ENCODE measurements around the gene TLE5. TPM values are rescaled to one million over a fixed set of nuclear protein-coding genes. Genes with fewer than 3 reads are reported as not detected.
"Not testable (repeated sequence)": the region's sequence is repeated elsewhere in the genome, so short reads cannot be mapped to it uniquely, and the experiment has no call there.

The TLE5 gene
- total RNA-seq, 1 experiment from 2014 or later = 694 TPM

DNA sequence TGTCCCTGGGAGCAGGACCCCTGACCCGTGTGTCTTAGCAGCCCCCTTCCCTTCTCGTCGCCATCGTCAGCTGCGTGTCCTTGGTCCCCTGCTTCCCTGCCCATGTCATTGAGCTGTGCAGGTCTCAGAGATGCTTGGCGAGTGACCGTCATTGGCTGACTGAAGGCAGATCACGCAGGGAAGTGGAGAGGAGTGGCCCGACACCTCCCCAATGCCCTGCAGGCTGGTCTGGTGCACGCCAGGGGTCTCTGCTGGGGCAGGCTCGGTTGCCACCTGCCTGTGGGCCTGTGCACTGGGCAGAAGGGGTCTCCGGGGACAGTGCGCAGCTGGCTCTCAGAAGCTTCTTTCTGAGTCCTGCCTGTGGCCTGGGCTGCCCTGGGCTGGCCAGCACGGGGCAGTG, 38.0 kb upstream of the TLE5 start:
- no peaks in the 10 kb centered on the region for H3K27me3 ChIP-seq (replicated peaks)

DNA sequence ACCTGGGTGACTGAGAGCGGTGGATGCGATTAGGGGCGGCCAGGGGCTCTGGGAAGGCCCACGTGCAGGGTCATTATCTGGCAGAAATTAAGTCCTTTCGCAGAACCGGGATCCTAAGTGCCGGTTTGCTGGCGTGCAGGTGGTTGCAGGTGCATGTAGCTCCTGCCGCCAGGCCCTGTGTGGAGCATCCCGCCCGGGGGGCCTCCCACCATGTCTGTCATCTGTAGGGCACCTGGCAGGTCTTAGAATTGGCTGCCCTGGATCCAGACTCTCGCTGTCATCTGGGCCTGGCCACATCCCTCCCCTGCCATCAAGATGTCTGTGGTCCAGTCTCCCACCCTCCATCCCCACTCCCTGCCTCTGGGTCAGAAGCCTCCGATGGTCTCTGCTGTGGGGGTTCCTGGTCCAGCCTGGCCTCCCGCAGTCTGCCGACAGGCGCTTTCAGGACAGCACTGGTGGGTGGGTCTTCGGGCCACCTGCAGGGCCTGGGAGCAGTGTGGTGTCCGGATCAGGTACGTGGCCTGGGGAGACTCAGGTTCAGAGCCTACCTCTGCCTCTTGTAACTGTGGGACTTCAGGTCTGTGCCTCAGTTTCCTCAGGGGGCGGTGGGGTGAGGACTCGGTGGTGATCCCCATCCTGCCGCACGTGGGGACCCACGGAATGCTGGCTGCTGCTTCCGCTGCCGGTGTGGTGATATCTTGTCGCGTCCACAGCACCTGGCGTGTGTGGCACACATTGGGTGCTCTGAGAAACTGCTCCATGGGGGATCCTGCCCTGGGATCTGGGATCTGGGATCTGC, 37.3 kb upstream of the TLE5 start:
- H3K9me3 ChIP-seq (replicated peaks) = no peaks in the 10 kb centered on the region
- DNase-seq (ENCODE audit: low read depth in 1 of 2, low spot score in 2 of 2) = no peak
- H3K27me3 ChIP-seq (replicated peaks) = no peaks in the 10 kb centered on the region
- no peak overlapping the region for H3K4me3 ChIP-seq
- H3K36me3 ChIP-seq = peaks cover 38% of the 10 kb centered on the region
- H3K27ac ChIP-seq = no peak overlapping the region
- H3K4me1 ChIP-seq (replicated peaks) = peaks cover 41% of the 10 kb centered on the region

More for the DNA sequence above, 38.0 kb upstream of the TLE5 start:
- Histone ChIP-seq H3K4me3 (no peak overlapping the region), H3K4me1 (replicated peaks) (peaks cover 39% of the 10 kb centered on the region), H3K27ac (no peak overlapping the region), H3K36me3 (peaks cover 31% of the 10 kb centered on the region), H3K9me3 (replicated peaks) (no peaks in the 10 kb centered on the region)
- no peak for DNase-seq (ENCODE audit: low read depth in 1 of 2, low spot score in 2 of 2)

DNA sequence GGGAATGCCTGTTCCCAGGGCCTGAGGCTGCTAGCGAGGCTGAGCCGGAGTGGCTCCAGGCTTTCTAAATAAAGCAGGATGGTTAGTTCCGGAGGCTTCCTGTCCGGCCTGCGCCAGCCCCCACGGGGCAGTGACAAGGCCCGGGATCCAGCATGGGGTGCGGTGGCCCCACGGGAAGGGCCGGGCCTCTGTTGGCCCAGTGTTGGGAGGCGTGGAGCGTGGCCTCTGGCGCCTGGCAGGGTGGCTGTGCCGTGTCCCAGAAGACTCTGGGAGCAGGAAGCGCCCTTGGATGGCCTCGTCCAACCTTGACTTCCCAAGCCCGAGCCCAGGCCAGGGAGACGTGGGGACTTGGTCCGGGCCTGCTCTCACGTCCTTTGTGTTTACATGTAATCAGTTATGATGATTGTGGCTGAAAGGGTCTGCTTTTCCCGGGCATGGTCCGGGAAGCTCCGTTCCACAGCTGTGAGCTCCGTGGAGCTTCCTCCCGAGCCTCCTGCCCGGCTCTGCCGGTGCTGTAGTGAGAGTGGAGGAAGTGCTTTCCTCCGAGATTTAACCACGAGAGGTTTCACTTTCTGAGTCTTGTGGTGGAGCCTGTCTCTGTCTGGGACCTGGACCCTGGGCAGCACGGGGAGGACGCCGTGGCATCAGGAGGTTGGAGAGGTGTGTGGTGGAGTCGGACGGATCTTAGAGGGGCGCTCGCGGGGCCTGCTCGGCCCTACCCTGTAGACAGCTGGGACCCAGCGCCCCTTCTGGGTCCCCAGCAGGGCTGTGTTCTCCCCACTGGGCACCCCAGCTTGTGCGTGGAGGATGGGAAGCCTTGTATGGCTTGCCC, 36.4 kb upstream of the TLE5 start:
- Histone ChIP-seq H3K4me1 (replicated peaks) (peaks cover 40% of the 10 kb centered on the region), H3K9me3 (replicated peaks) (no peaks in the 10 kb centered on the region), H3K27ac (peak overlapping the region; percentile 27), H3K36me3 (peaks cover 39% of the 10 kb centered on the region), H3K27me3 (replicated peaks) (no peaks in the 10 kb centered on the region), H3K4me3 (peak overlapping the region; percentile 9; the same call in 1 of the 2 replicates)
- DNase-seq (ENCODE audit: low read depth in 1 of 2, low spot score in 2 of 2) = no peak

- H3K4me1 ChIP-seq (replicated peaks) = peaks cover 41% of the 10 kb centered on the region
- peaks cover 39% of the 10 kb centered on the region for H3K36me3 ChIP-seq
- H3K27ac ChIP-seq = peak overlapping the region; percentile 27; the same call in 1 of the 2 replicates
- no peaks in the 10 kb centered on the region for H3K9me3 ChIP-seq (replicated peaks)
- no peaks in the 10 kb centered on the region for H3K27me3 ChIP-seq (replicated peaks)
- H3K4me3 ChIP-seq = peak overlapping the region; percentile 9; the same call in 1 of the 2 replicates
- DNase-seq (ENCODE audit: low read depth in 1 of 2, low spot score in 2 of 2) = no peak
These were observed 35.8 kb upstream of the TLE5 start for GRCh38 chr19:3098141-3098514.

DNA sequence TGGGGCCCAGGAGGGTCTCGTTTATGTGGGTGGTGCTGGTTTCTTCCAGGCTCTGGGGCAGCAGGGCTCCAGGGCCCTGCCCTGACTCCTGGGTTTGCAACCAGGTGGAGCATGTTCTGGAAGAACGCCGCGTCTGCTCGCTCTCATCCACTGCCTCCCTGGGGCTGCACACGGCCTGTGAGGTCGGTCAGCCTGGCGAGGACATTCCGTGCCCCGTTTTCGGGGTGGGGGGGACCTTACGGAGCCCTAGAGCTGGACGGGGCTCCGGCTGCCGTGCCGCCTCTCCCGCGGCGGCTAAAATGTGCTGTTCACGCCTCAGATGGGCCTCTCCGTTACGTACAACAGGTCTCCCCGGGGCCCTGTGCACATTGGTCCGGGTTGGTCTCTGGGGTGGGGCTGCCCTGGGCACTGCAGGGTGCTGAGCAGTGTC, 35.2 kb upstream of the TLE5 start:
- peaks cover 41% of the 10 kb centered on the region for H3K4me1 ChIP-seq (replicated peaks)
- no peaks in the 10 kb centered on the region for H3K9me3 ChIP-seq (replicated peaks)
- peaks cover 38% of the 10 kb centered on the region for H3K36me3 ChIP-seq
- no peaks in the 10 kb centered on the region for H3K27me3 ChIP-seq (replicated peaks)
- DNase-seq (ENCODE audit: low read depth in 1 of 2, low spot score in 2 of 2) = peak in 1 of 2 experiments; percentile 40
- no peak overlapping the region for H3K27ac ChIP-seq
- H3K4me3 ChIP-seq = no peak overlapping the region

DNA sequence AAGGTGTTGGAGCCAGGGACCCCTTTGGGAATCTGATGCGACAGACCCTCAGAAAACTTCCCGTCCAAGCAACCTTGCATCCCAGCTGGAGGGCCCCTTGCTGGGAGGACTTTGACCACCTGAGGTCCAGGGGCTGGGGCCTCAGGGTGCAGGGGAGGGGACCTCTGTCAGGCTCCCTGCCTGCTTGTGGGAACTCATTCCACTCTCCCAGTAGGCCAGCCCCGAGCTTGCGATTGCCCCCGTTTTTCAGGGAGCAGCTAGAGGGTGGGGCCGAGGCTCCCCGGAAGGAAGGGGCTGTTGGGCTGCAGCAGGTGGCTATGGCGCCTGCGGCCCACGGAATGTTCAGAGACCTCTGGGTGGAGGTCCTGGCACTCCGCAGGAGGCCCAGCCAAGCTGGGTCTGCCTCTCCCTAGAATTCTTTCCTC, 34.6 kb upstream of the TLE5 start:
- H3K4me1 ChIP-seq (replicated peaks) = peaks cover 41% of the 10 kb centered on the region
- H3K4me3 ChIP-seq = no peak overlapping the region
- no peaks in the 10 kb centered on the region for H3K27me3 ChIP-seq (replicated peaks)
- H3K27ac ChIP-seq = no peak overlapping the region
- no peaks in the 10 kb centered on the region for H3K9me3 ChIP-seq (replicated peaks)
- no peak for DNase-seq (ENCODE audit: low read depth in 1 of 2, low spot score in 2 of 2)
- H3K36me3 ChIP-seq = peaks cover 35% of the 10 kb centered on the region

DNA sequence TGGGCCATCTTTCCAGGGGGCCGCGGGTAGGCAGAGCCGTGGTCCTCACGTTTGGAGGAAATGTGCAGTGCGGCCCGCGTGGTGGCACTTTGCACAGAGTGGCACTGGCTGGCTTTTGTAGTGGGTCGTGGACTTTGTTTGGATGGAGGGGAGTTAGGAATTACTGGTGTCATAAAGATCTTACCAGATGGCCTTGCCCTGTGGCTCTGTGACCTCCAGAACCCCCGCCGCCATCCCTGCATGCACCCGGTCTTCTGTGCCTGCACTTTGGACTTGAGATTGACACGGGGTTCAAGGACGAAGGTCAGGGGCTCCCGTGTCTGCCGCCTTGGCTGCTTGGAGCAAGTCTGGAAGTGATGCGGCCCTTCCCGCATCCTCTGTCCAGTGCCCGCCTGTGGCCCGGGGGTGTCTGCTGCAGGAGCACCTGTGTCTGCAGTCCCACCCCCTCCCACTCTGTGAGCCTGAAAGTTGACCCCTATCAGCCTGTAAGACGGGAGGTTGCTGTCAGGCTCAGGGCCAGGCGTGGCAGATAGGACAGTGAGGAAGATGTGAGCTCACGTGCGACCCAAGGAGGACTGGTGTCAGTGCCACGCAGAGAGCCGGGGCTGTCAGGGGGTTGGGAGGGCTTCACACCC, 34.1 kb upstream of the TLE5 start:
- Histone ChIP-seq H3K27ac (no peak overlapping the region), H3K4me1 (replicated peaks) (peaks cover 41% of the 10 kb centered on the region), H3K4me3 (peak overlapping the region; percentile 96), H3K36me3 (peaks cover 35% of the 10 kb centered on the region), H3K9me3 (replicated peaks) (no peaks in the 10 kb centered on the region), H3K27me3 (replicated peaks) (no peaks in the 10 kb centered on the region)
- no peak for DNase-seq (ENCODE audit: low read depth in 1 of 2, low spot score in 2 of 2)

- peaks cover 35% of the 10 kb centered on the region for H3K36me3 ChIP-seq
- no peak for DNase-seq (ENCODE audit: low read depth in 1 of 2, low spot score in 2 of 2)
- no peaks in the 10 kb centered on the region for H3K9me3 ChIP-seq (replicated peaks)
- peak overlapping the region; percentile 96 for H3K4me3 ChIP-seq
- H3K4me1 ChIP-seq (replicated peaks) = peaks cover 41% of the 10 kb centered on the region
- no peaks in the 10 kb centered on the region for H3K27me3 ChIP-seq (replicated peaks)
- no peak overlapping the region for H3K27ac ChIP-seq
These were observed 33.3 kb upstream of the TLE5 start for GRCh38 chr19:3095441-3096191.

DNA sequence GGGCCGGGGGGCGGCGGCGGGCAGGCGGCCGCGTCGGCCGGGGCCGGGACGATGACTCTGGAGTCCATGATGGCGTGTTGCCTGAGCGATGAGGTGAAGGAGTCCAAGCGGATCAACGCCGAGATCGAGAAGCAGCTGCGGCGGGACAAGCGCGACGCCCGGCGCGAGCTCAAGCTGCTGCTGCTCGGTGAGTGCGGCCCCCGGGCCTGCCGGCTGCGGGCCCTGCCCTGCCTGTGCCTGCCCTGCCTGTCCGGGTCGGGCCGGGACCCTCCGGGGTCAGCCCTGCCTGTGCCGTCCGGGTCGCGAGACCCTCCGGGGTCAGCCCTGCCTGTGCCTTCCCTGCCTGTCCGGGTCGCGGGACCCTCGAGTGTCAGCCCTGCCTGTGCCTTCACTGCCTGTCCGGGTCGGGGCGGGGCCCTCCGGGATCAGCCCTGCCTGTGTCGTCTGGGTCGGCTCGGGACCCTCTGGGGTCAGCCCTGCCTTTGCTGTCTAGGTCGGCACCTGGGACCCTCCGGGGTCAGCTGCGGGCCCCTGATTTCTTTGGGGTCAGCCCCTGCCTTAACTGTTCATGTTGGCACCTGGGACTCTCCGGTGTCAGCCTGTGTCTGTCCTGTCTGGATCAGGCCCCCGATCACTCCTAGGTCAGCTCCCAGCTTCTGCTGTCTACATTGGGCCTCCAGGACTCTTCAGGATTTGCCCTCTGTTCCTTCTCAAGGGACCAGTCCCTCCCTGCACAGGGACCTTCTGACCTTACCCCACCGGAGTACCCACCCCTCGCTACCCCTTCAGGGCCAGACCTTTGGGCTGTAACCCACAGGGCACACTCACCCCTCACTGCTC, 32.5 kb upstream of the TLE5 start:
- H3K36me3 ChIP-seq = peaks cover 35% of the 10 kb centered on the region
- H3K27me3 ChIP-seq (replicated peaks) = no peaks in the 10 kb centered on the region
- peak overlapping the region; percentile 96 for H3K4me3 ChIP-seq
- peak in 1 of 2 experiments; percentile 42 for DNase-seq (ENCODE audit: low read depth in 1 of 2, low spot score in 2 of 2)
- peaks cover 41% of the 10 kb centered on the region for H3K4me1 ChIP-seq (replicated peaks)
- no peaks in the 10 kb centered on the region for H3K9me3 ChIP-seq (replicated peaks)
- peak overlapping the region; percentile 16 for H3K27ac ChIP-seq

- not testable (repeated sequence) for H3K4me3 ChIP-seq; H3K27ac ChIP-seq; H3K36me3 ChIP-seq; H3K9me3 ChIP-seq (replicated peaks); H3K27me3 ChIP-seq (replicated peaks); DNase-seq (ENCODE audit: low read depth in 1 of 2, low spot score in 2 of 2)
- peaks cover 12% of the 10 kb centered on the region for H3K4me1 ChIP-seq (replicated peaks)
These were observed 27.1 kb upstream of the TLE5 start for GRCh38 chr19:3089299-3089855.

DNA sequence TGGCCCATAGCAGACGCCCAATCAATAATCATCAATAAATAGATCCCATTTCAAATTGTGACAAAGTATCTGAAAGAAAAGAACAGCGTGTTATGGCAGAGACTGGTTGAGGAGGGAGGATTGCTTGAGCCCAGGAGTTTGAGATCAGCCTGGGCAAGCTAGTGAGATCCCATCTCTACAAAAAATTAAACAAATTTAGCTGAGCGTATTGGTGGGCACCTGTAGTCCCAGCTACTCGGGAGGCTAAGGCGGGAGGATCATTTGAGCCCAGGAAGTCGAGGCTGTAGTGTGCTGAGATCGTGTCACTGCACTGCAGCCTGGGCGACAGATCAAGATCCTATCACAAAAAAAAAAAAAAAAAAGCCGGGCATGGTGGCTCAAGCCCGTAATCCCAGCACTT, 25.5 kb upstream of the TLE5 start:
- Histone ChIP-seq H3K36me3 (no peaks in the 10 kb centered on the region), H3K27ac (no peak overlapping the region), H3K4me3 (no peak overlapping the region), H3K9me3 (replicated peaks) (no peaks in the 10 kb centered on the region), H3K4me1 (replicated peaks) (peaks cover 8% of the 10 kb centered on the region), H3K27me3 (replicated peaks) (no peaks in the 10 kb centered on the region)
- no peak for DNase-seq (ENCODE audit: low read depth in 1 of 2, low spot score in 2 of 2)

DNA sequence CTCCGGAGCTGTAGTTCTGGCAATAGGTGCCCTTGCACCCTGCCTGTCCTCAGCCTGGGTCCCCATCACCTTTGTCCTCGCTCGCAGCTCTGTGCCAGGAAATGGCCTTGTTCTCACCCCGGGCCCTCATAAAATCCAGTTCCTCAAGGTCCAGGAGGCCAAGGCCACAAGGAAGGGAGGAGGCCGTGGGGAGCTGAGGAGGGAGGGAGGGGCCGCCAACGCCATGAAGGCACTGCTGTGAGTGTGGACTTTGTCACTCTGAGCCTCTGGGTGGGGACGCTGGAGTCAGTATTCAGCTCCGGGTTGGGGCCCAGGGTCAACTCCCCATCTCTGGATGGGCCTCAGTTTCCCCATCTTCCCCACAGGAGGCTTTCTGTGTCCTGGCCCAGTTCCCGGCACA, 22.6 kb upstream of the TLE5 start:
- Histone ChIP-seq H3K4me1 (replicated peaks) (peaks cover 16% of the 10 kb centered on the region), H3K36me3 (no peaks in the 10 kb centered on the region), H3K4me3 (no peak overlapping the region), H3K9me3 (replicated peaks) (no peaks in the 10 kb centered on the region), H3K27me3 (replicated peaks) (no peaks in the 10 kb centered on the region), H3K27ac (no peak overlapping the region)
- DNase-seq (ENCODE audit: low read depth in 1 of 2, low spot score in 2 of 2) = no peak
